Tibial artery (tissue), 4 donors: ENCODE measurements around the gene AGRN.

Source experiments
- DNase-seq, 2 donors: peaks; one replicate each; pipeline ENCODE4 v3.0.0-alpha.2; 2019
- H3K27ac ChIP-seq, 2 donors: fragments of 200-600 bp; sonication (generic) in 1 of 2; 1 replicate in 1 of 2; 2 replicates in 1 of 2; pipeline ENCODE4 v1.5.1; 2018 to 2019; ENCODE audit warnings: mild to moderate bottlenecking in 1 of 2
- H3K27me3 ChIP-seq, 2 donors: fragments of 200-600 bp; sonication (generic) in 1 of 2; one replicate each; pipeline versions ENCODE4 v1.5.1 to v1.6.0; 2016 to 2019
- H3K36me3 ChIP-seq, 3 donors: fragments of 200-600 bp; sonication (generic) in 2 of 3; one replicate each; pipeline ENCODE4 v1.5.1; 2016 to 2019; ENCODE audit warnings: mild to moderate bottlenecking in 2 of 3
- H3K4me1 ChIP-seq, 4 donors: fragments of 200-600 bp; sonication (generic) in 2 of 4; 1 replicate in 3 of 4; 2 replicates in 1 of 4; pipeline ENCODE4 v1.5.1; 2016 to 2019
- H3K4me3 ChIP-seq, 2 donors: fragments of 200-600 bp; sonication (generic) in 1 of 2; 1 replicate in 1 of 2; 2 replicates in 1 of 2; pipeline ENCODE4 v1.5.1; 2018 to 2019; ENCODE audit warnings: mild to moderate bottlenecking in 2 of 2
- H3K9me3 ChIP-seq, 3 donors: fragments of 200-600 bp; sonication (generic) in 1 of 3; one replicate each; pipeline ENCODE4 v1.5.1; 2016 to 2019
- intact Hi-C: fragments of 100-400 bp; cut with DNase I; formaldehyde crosslinking; loops from one replicate; pipeline ENCODE4 v1.15.0; 2023; ENCODE audit warnings: low total_unique reads
- TF ChIP-seq, protein P1 (sequence below), 2 experiments: fragments of 200-600 bp in 1 of 2; fragments of 450-650 bp in 1 of 2; IDR thresholded peaks; one replicate each; pipeline ENCODE4 v1.5.1; 2017 to 2019; ENCODE audit warnings: antibody characterized with exemption in 2 of 2, mild to moderate bottlenecking in 1 of 2, moderate library complexity in 1 of 2

The AGRN gene

DNA sequence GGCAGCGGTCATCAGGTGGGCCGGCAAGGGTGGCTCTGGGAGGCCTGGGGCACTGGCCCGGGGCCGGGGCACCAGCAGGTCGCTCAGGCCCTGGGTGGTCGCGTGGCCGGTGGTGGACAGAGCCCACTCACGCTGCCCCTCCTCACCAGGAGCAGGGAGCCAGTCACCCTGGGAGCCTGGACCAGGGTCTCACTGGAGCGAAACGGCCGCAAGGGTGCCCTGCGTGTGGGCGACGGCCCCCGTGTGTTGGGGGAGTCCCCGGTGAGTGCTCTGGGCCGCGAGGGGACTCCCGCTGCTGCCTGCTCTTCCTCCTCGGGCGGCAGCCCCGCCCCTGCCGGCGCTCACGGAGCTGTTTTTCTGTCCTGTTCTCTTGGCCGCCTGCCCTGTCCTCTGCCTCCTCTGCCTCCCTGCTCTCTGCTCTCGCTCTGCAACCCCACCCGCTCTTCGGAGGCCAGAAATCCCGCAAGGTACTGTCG, 30.7 kb downstream of the AGRN start:
- H3K27ac ChIP-seq = no peak overlapping the region
- TF ChIP-seq, protein P1, sequence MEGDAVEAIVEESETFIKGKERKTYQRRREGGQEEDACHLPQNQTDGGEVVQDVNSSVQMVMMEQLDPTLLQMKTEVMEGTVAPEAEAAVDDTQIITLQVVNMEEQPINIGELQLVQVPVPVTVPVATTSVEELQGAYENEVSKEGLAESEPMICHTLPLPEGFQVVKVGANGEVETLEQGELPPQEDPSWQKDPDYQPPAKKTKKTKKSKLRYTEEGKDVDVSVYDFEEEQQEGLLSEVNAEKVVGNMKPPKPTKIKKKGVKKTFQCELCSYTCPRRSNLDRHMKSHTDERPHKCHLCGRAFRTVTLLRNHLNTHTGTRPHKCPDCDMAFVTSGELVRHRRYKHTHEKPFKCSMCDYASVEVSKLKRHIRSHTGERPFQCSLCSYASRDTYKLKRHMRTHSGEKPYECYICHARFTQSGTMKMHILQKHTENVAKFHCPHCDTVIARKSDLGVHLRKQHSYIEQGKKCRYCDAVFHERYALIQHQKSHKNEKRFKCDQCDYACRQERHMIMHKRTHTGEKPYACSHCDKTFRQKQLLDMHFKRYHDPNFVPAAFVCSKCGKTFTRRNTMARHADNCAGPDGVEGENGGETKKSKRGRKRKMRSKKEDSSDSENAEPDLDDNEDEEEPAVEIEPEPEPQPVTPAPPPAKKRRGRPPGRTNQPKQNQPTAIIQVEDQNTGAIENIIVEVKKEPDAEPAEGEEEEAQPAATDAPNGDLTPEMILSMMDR (IDR thresholded peaks at IDR 0.05) = no peak
- intact Hi-C loops = no loop called here
- H3K4me1 ChIP-seq = no peaks in the 10 kb centered on the region
- no peak overlapping the region for H3K4me3 ChIP-seq
- H3K27me3 ChIP-seq = no peaks in the 10 kb centered on the region
- no peak for DNase-seq
- H3K9me3 ChIP-seq = no peaks in the 10 kb centered on the region
- peaks cover 0 to 89% (median 39%) of the 10 kb centered on the region in 3 donors for H3K36me3 ChIP-seq

DNA sequence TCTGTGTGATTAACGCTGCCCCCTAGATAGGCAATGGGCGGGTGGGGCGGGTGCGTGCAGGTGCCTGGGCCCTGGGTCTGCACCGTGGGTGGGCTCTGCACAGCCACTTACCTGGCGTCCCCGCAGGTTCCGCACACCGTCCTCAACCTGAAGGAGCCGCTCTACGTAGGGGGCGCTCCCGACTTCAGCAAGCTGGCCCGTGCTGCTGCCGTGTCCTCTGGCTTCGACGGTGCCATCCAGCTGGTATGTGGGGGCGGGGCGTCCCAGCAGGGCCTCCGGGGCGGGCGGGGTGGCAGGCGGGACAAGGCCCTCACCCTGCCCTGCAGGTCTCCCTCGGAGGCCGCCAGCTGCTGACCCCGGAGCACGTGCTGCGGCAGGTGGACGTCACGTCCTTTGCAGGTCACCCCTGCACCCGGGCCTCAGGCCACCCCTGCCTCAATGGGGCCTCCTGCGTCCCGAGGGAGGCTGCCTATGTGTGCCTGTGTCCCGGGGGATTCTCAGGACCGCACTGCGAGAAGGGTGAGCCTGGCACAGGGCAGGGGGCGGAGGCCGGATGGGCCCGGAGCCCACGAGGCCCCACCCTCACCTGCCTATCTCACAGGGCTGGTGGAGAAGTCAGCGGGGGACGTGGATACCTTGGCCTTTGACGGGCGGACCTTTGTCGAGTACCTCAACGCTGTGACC, 31.3 kb downstream of the AGRN start:
- TF ChIP-seq, protein P1 (IDR thresholded peaks at IDR 0.05) = no peak
- no peak overlapping the region for H3K4me3 ChIP-seq
- H3K27ac ChIP-seq = no peak overlapping the region
- intact Hi-C loops = no loop called here
- no peak for DNase-seq
- peaks cover 0 to 83% (median 33%) of the 10 kb centered on the region in 3 donors for H3K36me3 ChIP-seq
- H3K4me1 ChIP-seq = no peaks in the 10 kb centered on the region
- no peaks in the 10 kb centered on the region for H3K27me3 ChIP-seq
- no peaks in the 10 kb centered on the region for H3K9me3 ChIP-seq

- DNase-seq = no peak
- Histone ChIP-seq H3K27me3 (peaks cover 0 to 9% of the 10 kb centered on the region in 2 donors), H3K4me3 (no peak overlapping the region), H3K4me1 (no peaks in the 10 kb centered on the region), H3K27ac (no peak overlapping the region), H3K36me3 (peaks cover 0 to 73% (median 23%) of the 10 kb centered on the region in 3 donors), H3K9me3 (no peaks in the 10 kb centered on the region)
- TF ChIP-seq, protein P1 (IDR thresholded peaks at IDR 0.05) = no peak
- intact Hi-C loops = no loop called here
Observed at GRCh38 chr1:1052003-1052840, 32.3 kb downstream of the AGRN start.

GRCh38 chr1:1053022-1053421, 33.1 kb downstream of the AGRN start:
- H3K36me3 ChIP-seq = peaks cover 0 to 65% (median 20%) of the 10 kb centered on the region in 3 donors
- H3K4me3 ChIP-seq = no peak overlapping the region
- no peaks in the 10 kb centered on the region for H3K9me3 ChIP-seq
- DNase-seq = no peak
- no peak overlapping the region for H3K27ac ChIP-seq
- intact Hi-C loops = no loop called here
- H3K4me1 ChIP-seq = no peaks in the 10 kb centered on the region
- TF ChIP-seq, protein P1 (IDR thresholded peaks at IDR 0.05) = no peak
- H3K27me3 ChIP-seq = peaks cover 0 to 17% of the 10 kb centered on the region in 2 donors

DNA sequence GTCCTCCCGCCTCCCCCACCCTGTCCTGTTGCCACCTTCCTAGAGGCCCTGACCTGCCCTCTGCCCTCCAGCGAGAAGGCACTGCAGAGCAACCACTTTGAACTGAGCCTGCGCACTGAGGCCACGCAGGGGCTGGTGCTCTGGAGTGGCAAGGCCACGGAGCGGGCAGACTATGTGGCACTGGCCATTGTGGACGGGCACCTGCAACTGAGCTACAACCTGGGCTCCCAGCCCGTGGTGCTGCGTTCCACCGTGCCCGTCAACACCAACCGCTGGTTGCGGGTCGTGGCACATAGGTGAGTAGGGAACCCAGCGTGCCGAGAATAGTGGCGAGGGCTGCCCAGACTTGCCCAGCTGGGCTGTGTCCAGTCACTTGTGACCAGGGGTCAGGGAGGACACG, 33.8 kb downstream of the AGRN start:
- Histone ChIP-seq H3K27ac (no peak overlapping the region), H3K4me1 (peaks cover 0 to 5% (median 3%) of the 10 kb centered on the region in 4 donors), H3K4me3 (no peak overlapping the region), H3K36me3 (peaks cover 0 to 62% (median 20%) of the 10 kb centered on the region in 3 donors), H3K9me3 (no peaks in the 10 kb centered on the region), H3K27me3 (peaks cover 0 to 24% of the 10 kb centered on the region in 2 donors)
- TF ChIP-seq, protein P1 (IDR thresholded peaks at IDR 0.05) = no peak
- intact Hi-C loops = no loop called here
- no peak for DNase-seq
